Measurements from ENCODE around the gene TM9SF4.
"Not testable (repeated sequence)": the region's sequence is repeated elsewhere in the genome, so short reads cannot be mapped to it uniquely, and the experiment has no call there.

The TM9SF4 gene

DNA sequence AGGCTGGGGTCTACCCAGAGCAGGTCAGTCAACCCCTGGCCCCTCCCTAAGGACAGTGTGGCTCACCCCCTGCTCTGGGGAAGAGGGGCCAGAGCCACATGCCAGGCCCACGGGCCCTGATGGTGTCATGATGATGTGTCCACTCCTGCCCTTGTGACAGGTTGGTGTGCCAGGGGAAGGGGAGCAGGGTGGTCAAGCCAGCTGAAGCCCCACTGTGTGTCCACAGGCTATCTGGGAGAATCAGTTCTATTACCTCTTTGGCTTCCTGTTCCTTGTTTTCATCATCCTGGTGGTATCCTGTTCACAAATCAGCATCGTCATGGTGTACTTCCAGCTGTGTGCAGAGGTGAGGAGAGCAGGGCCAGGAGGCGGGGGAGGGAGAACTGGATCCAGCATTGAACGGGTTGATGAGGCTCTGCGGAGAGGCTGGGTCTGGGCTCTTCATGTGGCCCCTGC, 50.3 kb downstream of the TM9SF4 start:
- DNase-seq = no peak

DNA sequence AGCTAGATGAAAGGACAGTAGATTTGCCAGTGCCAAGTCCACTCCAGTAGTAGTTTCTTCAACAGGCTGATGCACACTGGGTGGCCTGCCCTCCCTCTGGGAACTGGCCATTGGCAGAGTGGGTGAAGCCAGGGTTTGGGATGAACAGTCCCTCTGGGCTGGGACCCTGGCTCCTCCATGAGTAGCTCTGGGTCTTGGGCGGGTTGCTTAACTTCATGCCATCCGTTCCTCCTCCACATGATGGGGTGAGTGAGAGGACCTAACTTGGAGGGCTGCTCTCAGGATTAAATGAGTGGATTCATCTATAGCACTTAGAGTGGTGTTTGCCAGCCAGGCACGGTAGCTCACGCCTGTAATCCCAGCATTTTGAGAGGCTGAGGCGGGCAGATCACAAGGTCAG, 50.8 kb downstream of the TM9SF4 start:
- DNase-seq = no peak

DNA sequence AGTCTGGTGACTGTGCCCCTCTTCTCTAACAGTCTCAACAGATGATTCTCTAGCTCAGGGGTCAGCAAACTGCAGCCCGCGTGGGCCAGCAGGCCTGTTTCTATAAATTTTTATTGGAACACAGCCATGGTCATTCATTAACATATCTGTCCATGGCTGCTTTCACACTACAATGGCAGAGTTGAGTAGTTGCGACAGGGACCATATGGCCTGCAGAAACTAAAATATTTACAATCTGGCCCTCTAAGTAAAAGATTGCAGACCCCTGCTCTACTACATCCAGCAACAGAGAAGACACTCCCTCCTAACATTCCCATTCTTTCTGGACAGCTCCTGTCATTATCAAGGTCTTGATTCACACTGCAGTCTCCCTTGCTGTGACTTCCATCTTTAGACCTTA, 52.8 kb downstream of the TM9SF4 start:
- DNase-seq = no peak

DNA sequence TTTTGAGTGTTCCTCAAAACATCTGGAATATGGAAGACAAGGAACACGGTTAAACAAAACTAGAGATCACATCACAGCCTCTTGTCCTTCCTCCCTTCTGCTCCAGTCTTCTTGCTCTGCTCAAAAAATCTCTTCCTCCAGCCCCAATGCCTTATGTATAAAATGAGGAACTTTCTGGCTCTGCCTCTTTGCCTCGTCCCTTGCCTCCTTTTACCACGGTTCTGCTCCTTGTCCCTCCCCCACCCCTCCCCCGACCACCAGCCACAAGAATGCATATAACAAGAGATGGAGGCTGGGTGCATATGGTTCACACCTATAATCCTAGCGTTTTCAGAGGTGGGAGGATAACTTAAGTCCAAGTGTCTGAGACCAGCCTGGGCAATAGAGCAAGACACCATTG, 54.4 kb downstream of the TM9SF4 start:
- DNase-seq = no peak

DNA sequence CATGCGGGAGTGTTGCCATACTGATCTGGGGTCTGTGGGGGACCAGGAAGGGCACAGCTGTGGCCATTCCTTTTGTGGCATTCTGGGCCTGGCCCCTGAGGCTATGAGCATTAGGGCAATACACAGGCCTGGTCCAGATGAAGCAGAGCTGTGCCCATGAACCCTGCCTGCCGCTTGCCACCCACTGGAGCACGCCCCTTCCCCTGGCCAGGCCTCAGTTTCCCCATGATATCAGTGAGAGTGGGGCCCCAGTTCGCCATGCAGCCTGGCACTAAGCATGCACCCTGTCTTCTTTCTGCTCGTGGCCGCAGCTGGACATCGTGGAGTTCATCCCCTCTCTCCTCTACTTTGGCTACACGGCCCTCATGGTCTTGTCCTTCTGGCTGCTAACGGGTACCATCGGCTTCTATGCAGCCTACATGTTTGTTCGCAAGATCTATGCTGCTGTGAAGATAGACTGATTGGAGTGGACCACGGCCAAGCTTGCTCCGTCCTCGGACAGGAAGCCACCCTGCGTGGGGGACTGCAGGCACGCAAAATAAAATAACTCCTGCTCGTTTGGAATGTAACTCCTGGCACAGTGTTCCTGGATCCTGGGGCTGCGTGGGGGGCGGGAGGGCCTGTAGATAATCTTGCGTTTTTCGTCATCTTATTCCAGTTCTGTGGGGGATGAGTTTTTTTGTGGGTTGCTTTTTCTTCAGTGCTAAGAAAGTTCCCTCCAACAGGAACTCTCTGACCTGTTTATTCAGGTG, 55.6 kb downstream of the TM9SF4 start:
- DNase-seq = no peak

DNA sequence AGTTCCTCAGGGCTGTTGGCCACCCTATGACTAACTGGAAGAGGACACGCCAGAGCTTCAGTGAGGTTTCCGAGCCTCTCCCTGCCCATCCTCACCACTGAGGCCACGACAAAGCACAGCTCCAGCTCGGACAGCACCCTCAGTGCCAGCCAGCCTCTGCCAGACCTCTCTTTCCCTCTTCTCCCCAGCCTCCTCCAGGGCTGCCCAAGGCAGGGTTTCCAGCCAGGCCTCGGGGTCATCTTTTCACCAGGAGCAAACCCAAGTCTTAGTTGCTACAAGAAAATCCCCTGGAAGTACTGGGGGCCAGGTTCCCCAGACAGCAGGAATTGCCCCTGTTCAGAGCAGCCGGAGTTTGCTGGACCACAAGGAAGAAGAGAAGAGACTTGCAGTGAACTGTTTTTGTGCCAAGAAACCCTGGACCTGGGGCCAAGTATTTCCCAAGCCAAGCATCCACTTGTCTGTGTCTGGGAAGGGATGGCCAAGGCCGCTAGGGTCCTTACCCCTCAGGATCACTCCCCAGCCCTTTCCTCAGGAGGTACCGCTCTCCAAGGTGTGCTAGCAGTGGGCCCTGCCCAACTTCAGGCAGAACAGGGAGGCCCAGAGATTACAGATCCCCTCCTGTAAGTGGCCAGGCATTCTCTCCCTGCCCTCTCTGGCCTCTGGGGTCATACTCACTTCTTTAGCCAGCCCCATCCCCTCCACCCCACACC, 56.5 kb downstream of the TM9SF4 start:
- no peak for DNase-seq

DNA sequence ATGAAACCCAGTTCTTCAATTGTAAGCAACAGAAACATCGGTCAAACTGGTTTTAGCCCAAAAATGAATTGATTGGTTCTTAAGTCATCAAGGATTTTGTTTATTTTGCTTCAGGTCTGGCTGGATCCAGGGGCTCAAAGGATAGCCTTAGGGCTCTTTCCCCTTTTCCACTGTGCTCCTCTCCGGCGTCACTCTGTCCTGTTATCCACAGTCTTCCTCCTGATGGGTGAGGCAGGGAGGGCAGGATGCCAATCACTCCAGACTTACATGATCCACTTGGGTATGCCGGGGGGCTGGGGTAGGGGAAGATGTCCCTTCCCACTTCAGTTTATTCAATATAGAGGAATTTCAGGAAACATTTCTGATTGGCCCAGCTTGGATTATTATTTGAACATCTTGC, 58.0 kb downstream of the TM9SF4 start:
- no peak for DNase-seq

DNA sequence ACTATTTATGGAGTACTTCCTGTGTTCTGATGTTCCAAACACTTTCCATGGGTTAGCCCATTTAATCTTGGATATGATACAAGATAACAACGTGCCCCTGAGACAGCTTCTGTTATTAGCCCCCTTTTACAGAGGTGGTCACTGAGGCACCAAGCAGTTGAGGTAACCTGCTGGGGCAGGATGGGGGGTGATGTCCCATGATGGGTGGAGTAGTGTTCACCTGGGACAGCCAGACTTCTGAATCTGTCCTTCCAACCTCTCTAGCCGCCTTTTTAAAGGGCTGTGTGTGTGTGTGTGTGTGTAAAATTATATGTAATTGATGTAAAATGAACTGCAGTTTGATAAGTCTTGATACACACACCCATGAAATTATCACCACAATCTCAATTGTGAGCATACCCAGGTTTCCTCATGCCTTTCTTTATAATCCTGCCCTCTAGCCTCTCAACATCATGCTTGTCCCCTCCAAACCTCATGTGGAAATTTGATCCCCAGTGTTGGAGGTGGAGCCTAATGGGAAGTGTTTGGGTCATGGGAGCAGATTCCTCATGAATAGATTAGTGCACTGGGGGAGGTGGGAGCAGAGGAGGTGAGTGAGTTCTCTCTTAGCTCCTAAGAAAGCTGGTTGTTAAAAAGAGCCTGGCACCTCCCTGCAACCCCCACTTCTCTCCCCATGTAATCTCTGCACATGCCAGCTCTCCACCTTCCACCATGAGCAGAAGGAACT, 58.8 kb downstream of the TM9SF4 start:
- DNase-seq = no peak

DNA sequence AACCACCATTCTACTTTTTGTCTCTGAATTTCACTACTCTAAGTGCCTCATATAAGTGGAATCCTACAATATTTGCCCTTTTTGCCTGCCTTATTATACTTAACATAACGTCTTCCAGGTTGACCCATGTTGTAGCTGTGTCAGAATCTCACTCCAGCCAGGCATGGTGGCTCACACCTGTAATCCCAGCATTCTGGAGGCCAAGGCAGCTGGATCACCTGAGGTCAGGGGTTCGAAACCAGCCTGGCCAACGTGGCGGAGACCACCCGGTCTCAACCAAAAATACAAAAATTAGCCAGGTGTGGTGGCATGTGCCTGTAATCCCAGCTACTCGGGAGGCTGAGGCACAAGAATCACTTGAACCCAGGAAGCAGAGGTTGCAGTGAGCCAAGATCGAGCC, 68.2 kb downstream of the TM9SF4 start:
- not testable (repeated sequence) for DNase-seq

DNA sequence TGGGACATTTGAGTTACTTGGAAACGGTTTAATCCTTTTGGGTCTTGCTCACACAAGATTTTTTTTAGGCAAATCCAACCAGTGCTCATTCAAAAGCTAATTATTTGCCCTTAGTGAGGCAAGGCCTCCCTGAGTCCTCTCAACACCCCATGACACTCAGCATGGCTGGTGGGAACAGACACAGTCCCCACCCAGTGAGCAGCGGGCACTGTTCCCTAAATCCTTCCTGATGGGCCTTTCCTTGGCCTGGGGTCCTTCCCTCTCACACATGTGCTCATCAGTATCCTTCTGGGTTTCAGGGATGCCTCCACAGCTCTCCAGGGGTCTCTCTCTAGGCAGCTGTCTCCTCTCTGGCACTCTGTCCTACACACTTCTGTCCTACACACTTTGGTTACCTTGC, 70.0 kb downstream of the TM9SF4 start:
- DNase-seq = no peak

DNA sequence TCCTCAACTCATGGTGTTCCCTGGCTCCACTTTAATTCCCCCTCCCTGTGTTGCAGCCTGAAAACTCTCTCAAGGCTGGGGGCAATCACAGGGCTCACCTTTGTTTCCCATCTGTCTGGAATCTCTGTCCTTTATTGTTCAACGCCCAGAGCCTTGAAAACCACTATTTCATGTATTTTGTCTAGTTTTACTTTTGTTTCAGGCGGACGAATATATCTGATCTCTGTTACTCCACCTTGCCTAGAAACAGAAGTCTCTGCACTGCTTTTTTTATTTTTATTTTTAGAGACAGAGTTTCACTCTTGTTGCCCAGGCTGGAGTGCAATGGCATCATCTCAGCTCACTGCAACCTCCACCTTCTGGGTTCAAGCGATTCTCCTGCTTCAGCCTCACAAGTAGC, 70.4 kb downstream of the TM9SF4 start:
- no peak for DNase-seq

DNA sequence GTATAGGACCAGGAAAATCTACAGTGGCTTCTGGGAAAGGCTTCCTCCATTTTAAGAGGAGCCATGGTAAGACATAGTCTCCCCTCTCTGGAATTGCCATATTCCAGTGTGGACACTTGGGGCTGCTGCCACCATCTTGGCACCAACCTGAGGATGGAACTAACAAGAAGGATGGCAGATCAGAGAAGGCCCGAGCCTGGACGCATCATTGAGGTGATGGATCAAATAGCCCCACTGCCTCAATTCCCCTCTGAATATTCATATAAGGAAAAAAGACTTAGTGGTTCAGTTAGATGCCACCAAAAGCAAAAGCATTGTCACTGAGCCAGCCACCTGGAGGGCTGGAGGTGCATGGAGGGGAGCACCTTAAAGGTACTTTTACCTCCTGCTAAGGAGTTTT, 72.1 kb downstream of the TM9SF4 start:
- DNase-seq = no peak

DNA sequence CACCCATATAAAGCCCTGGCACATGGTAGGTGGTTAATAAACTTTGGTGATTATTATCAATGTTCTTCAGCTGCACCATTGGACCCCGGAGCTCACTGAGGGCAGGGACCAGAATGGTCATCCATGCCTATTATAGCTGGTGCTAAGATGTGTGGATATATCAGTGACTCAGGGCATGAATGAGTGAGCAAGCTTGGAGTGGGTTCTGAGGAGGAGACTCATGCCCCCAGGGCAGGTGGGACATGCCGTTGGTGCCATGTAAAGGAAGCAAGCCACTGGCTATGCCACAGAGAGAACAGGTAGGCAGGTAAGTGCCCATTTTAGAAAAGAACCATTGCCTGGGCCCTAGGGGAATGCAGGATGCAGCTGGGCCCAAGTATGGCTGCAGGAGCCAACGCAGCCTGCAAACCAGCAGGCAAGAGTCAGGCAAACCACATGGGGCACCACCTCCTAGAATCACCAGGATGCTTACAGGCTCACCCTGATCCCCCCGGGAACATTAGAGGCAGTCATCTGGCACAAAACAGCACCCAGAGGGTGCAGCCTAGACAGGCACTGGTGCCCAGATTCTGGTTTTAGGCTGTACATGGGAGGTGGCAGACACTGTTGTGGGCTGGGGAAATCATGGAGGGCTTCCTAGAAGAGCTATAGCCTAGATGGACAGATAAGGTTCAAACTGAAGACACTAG, 74.6 kb downstream of the TM9SF4 start:
- DNase-seq = no peak

DNA sequence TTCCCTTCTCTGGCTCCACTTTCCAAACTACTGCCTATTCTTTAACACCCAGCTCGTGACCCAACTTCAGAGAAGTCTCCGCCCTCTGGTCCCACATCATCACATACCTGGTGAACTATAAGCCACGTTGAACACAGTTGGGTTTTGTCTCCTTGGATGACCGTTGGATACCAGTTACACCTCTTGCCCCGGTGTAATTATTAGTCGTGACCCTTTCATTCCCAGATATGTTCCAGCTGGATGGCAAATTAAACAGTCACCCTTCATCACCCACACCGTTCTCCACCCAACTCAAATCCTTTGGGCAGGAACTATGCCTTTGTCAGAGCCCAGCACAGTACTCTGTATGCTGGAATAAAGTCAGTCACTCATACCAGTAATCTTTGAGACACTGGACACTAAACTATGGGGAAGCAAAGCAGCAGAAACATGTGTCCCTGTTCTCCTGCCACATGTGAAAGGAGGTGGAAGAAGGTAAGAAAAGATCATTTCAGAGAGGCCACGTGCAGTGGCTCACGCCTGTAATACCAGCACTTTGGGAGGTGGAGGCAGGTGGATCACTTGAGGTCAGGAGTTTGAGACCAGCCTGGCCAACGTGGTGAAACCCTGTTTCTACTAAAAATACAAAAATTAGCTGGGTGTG, 75.6 kb downstream of the TM9SF4 start:
- DNase-seq = no peak

DNA sequence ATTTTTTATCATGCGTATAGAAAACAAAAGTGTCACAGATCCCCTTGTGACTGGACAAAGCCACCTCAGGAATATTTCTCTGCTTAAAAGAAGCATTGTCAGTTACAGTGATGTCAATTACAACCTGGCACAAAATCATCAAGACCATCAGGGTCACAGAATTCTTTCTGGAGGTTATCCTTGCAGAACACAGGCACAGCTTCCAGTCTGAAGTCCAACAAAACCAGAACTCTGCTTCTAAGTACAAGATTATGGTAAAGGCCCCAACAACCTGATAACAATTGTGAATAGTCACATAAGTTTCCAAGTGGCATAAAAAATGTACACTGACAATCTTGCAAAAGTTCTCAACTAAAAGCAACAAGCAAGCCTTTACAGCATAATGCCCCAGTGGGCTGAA, 77.0 kb downstream of the TM9SF4 start:
- DNase-seq = no peak

DNA sequence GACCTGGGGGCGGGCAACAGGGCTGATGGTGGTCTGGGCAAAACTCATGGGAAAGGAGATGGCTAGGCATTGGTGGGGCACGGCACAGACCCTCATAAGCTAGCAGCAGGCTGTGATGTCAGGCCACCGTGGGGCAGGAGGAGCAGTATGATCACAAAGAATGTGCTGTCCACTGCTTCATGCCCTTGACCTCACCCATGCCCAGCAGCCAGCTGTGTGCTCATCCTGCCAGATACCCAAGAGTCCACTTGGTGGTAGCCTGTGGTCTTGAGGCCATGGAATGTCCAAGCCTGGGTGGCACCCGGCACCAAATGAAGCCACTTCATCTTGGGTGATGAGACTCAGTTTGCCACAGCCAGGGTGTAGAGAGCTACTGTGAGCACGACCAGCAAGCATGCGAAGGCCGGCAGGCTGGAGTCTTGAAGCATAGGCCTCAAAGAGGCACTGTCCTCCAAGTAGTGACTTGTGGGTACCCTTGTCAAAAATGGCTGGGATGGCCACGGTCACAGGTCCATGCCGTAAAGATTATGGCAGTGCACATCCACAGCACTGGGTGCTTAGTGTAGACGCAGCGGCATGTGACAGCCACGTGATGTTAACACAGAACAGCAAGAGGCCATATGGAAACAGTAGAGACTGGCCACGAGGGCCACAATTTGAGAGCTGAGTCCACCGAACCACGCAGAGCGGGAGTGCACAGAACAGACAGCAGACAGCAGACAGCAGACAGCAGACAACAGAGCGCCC, 79.0 kb downstream of the TM9SF4 start:
- no peak for DNase-seq

DNA sequence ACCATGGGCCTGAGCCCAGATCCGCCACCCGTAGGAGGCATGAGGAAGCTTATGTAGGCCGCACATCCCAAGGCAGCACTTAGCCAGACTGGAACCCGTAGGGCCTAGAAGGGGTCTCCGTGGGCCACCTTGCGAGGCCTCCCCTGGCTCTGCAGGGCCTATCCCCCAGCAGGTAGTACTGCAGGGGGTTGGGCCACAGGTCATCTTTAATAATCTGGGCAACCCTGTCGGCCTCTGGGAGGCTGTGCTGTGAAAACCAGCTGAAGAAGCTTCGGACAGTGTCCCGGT, 79.6 kb downstream of the TM9SF4 start:
- DNase-seq = no peak

DNA sequence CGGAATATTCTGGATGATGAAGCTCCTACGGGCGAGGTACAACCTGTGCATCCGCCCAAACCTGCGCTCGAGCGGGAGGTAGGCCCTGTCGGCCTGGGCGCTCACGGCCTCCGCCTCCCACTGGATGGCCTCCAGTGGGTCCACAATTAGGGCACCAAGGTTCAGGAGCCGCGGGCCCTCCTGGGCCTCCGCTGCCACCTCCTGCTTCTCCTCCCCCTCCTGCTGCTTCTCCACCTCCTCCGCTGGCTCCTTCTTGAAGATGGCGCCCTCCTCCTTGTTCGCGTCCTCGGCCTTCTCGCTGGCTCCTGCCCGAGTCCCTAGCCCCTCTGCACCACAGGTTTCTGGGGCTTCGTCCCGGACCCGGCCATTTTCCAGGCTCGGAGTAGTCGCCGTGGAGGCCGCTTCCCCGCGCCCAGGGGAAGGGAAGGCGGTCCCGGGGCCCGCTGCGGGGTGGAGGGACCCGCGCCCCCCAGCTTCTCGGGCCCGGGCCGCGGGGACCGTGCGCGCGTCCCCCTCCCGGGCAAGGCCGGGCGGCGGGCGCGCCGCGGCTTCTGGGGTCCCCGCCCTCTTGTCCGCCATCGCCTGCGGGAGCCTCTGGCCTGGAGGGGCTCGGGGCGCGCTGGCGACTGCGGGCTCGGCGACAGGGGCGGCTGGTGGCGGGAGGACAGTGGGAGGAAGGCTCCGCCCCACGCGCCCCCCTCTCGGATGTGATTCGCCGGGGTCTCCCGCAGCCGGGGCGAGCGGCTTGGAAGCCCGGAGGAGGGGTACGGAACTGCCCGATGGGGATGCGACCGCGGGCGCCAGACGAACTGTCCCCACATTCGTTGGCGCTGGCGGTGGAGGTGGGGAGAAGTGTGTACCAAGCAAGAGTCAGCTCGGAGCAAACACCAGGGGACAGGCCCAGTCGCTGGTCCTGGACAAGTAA, 80.4 kb downstream of the TM9SF4 start:
- peak; percentile 37 for DNase-seq

DNA sequence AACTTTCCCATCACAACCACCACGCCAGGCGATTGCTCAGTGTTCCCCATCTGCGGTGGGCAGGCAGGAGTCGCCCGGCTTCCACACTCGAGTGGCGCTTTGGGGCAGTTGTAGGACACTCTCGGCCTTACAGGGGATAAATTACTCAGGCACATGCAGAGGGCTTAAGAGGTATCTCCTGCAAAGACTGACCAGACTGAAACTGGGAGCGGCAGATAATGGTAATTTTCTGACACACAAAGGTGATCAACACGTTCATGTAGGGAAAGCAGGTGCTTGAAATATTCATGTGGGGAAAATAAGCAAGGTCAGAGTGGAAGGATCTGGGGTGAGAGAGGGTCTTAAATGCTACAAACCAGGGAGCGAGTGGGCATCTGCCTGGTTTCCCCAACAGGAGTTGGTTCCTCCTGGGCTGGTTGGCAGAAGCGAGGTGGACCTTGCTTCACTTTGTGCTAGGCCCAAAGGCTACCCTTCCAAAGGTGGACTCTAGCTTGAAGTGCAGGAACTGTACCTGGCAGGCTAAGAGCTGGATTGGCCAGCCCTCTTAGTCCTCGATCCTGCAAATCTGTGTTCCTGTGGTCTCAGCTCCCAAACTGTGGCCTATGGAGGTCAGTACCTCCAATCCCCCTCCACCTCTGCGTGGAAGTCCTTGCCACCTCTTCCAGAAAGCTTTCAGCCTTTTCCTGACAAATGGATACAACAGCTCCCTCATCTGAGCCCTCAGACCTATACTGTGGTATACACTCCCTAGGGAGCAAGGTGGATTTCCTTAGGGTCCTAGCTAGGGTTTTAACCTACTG, 81.3 kb downstream of the TM9SF4 start:
- DNase-seq = no peak

DNA sequence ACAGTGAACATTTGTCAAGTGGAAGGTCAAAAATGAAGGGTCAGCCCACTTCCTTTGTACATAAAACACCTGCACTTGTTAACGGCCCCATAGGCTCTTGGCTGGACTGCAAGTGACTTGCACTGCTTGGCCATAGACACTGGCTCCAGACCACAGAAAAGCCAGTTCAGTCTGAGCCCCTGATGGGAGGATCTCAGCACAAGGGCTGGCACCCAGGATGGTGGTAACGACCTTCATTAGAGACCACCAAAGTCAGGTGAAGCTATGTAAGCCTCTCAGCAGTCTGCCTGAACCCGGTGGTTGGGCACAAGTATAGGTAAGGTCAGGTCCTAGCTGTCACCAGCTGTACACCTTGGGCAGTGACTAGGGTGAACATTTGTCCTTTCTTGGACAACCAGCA, 81.9 kb downstream of the TM9SF4 start:
- DNase-seq = no peak
